SH-SY5Y (cell line): Measurements from ENCODE around the gene SEC61B.

ENCODE experiments used
- GATA2 ChIP-seq: IDR thresholded peaks from 2 replicates; pipeline ENCODE4 v1.6.1; 2011; ENCODE audit warnings: mild to moderate bottlenecking, low read depth, low read length
- GATA3 ChIP-seq: IDR thresholded peaks from 2 replicates; pipeline ENCODE4 v1.6.1; 2011; ENCODE audit warnings: low read depth, mild to moderate bottlenecking, low read length, moderate library complexity

GRCh38 chr9:99197987-99198386 is 24.1 kb upstream of the SEC61B start:
- TF ChIP-seq GATA2 (no peak), GATA3 (no peak)
